ENCODE measurements around the gene METAP2.

DNA sequence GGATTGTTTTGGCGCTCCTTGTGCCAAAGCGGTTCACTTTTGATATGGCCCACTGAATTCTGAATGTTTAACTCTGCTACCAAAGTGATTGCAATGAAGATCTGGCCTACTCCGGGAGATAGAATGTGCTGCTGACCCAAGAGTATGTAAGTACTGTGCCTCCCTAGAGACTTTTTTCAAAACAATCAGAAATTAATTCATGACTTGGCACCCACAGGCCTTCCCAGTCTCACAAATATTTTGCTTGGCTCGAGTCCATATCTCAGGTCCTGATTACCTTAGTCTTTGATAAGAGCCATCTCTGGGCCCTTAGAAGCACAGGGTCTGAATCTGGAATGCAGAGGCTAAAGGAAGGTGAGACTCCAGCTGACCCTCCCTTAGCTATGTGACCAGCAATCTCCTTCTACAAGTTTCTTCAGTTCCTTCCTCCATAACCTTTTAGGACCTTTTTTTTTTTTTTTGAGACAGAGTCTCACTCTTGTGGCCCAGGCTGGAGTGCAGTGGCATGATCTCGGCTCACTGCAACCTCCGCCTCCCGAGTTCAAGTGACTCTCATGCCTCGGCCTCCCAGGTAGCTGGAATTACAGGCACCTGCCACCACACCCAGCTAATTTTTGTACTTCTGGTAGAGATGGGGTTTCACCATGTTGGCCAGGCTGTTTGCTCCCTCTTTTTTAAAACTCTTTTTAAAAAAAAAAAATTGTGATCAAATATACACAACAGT lies 49.5 kb upstream of the METAP2 start:
- TF ChIP-seq, protein P1, sequence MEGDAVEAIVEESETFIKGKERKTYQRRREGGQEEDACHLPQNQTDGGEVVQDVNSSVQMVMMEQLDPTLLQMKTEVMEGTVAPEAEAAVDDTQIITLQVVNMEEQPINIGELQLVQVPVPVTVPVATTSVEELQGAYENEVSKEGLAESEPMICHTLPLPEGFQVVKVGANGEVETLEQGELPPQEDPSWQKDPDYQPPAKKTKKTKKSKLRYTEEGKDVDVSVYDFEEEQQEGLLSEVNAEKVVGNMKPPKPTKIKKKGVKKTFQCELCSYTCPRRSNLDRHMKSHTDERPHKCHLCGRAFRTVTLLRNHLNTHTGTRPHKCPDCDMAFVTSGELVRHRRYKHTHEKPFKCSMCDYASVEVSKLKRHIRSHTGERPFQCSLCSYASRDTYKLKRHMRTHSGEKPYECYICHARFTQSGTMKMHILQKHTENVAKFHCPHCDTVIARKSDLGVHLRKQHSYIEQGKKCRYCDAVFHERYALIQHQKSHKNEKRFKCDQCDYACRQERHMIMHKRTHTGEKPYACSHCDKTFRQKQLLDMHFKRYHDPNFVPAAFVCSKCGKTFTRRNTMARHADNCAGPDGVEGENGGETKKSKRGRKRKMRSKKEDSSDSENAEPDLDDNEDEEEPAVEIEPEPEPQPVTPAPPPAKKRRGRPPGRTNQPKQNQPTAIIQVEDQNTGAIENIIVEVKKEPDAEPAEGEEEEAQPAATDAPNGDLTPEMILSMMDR (tag by site-specific recombination; IDR thresholded peaks at IDR 0.05), result no peak
- TF ChIP-seq ZSCAN23 (tag by site-specific recombination; IDR thresholded peaks at IDR 0.05) (no peak), KLF16 (tag by site-specific recombination; IDR thresholded peaks at IDR 0.05) (no peak)

Measured in HEK293 (cell line).